ENCODE results near the gene GTF2B.

- TF ChIP-seq, protein P1, sequence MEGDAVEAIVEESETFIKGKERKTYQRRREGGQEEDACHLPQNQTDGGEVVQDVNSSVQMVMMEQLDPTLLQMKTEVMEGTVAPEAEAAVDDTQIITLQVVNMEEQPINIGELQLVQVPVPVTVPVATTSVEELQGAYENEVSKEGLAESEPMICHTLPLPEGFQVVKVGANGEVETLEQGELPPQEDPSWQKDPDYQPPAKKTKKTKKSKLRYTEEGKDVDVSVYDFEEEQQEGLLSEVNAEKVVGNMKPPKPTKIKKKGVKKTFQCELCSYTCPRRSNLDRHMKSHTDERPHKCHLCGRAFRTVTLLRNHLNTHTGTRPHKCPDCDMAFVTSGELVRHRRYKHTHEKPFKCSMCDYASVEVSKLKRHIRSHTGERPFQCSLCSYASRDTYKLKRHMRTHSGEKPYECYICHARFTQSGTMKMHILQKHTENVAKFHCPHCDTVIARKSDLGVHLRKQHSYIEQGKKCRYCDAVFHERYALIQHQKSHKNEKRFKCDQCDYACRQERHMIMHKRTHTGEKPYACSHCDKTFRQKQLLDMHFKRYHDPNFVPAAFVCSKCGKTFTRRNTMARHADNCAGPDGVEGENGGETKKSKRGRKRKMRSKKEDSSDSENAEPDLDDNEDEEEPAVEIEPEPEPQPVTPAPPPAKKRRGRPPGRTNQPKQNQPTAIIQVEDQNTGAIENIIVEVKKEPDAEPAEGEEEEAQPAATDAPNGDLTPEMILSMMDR (IDR thresholded peaks at IDR 0.05) = no peak
- TF ChIP-seq POLR2AphosphoS5 (IDR thresholded peaks at IDR 0.05) (no peak), POLR2A (IDR thresholded peaks at IDR 0.05) (no peak)
Observed at GRCh38 chr1:88900883-88901282, 9.5 kb upstream of the GTF2B start.
